GM19035 (cell line): Measurements from ENCODE around the gene AKT3.

Source experiments
- ATAC-seq: cut with Tn5 transposase; IDR thresholded peaks from one replicate; pipeline ENCODE4 v1.9.1; 2021; ENCODE audit not compliant: unreplicated experiment

The AKT3 gene

GRCh38 chr1:243733670-243734307 is 116.3 kb downstream of the AKT3 start:
- no peak for ATAC-seq

GRCh38 chr1:243732637-243733036 is 117.4 kb downstream of the AKT3 start:
- ATAC-seq: no peak

- no peak for ATAC-seq
Observed at GRCh38 chr1:243731974-243732625, 117.9 kb downstream of the AKT3 start.

- no peak for ATAC-seq
Observed at GRCh38 chr1:243731301-243731891, 118.6 kb downstream of the AKT3 start.

- no peak for ATAC-seq
Observed at GRCh38 chr1:243730487-243731150, 119.4 kb downstream of the AKT3 start.

GRCh38 chr1:243729956-243730355 is 120.1 kb downstream of the AKT3 start:
- no peak for ATAC-seq

GRCh38 chr1:243727503-243728203 is 122.4 kb downstream of the AKT3 start:
- ATAC-seq: peak; percentile 94

GRCh38 chr1:243726806-243727502 is 123.1 kb downstream of the AKT3 start:
- peak; percentile 20 for ATAC-seq

GRCh38 chr1:243725846-243726245 is 124.2 kb downstream of the AKT3 start:
- no peak for ATAC-seq

GRCh38 chr1:243725075-243725474 is 125.0 kb downstream of the AKT3 start:
- ATAC-seq: no peak

- ATAC-seq: no peak
Observed at GRCh38 chr1:243723458-243724043, 126.5 kb downstream of the AKT3 start.

GRCh38 chr1:243723050-243723449 is 127.0 kb downstream of the AKT3 start:
- no peak for ATAC-seq

- no peak for ATAC-seq
Observed at GRCh38 chr1:243719476-243719875, 130.6 kb downstream of the AKT3 start.

GRCh38 chr1:243718893-243719292 is 131.2 kb downstream of the AKT3 start:
- no peak for ATAC-seq

- ATAC-seq: no peak
Observed at GRCh38 chr1:243718022-243718421, 132.0 kb downstream of the AKT3 start.

GRCh38 chr1:243716906-243717305 is 133.1 kb downstream of the AKT3 start:
- no peak for ATAC-seq

GRCh38 chr1:243715285-243715684 is 134.8 kb downstream of the AKT3 start:
- ATAC-seq: no peak

GRCh38 chr1:243713470-243714186 is 136.4 kb downstream of the AKT3 start:
- ATAC-seq: no peak

- ATAC-seq: no peak
Observed at GRCh38 chr1:243712941-243713340, 137.1 kb downstream of the AKT3 start.

- no peak for ATAC-seq
Observed at GRCh38 chr1:243712242-243712641, 137.8 kb downstream of the AKT3 start.
